SK-N-SH (cell line): ENCODE data around the gene CAPN11.

Experiments
- EP300 ChIP-seq, 2 experiments: IDR thresholded peaks; 2 replicates each; pipeline versions ENCODE4 v1.4.0 to v1.6.1; 2012; ENCODE audit warnings: borderline replicate concordance in 1 of 2, low read depth in 1 of 2, low read length in 1 of 2
- GABPA ChIP-seq: IDR thresholded peaks from 2 replicates; pipeline ENCODE4 v1.4.0; 2012; ENCODE audit warnings: low read depth, mild to moderate bottlenecking
- JUND ChIP-seq: IDR thresholded peaks from 2 replicates; pipeline ENCODE4 v1.4.0; 2012
- POLR2AphosphoS5 ChIP-seq: IDR thresholded peaks from 2 replicates; pipeline ENCODE4 v1.6.1; 2012; ENCODE audit warnings: low read depth, low read length
- RAD21 ChIP-seq: IDR thresholded peaks from 2 replicates; pipeline ENCODE4 v1.6.1; 2012; ENCODE audit warnings: mild to moderate bottlenecking, low read length
- RCOR1 ChIP-seq: fragments of 150-350 bp; IDR thresholded peaks from 2 replicates; pipeline ENCODE4 v1.6.1; 2017; ENCODE audit warnings: antibody characterized with exemption, low read length
- RFX5 ChIP-seq: IDR thresholded peaks from 2 replicates; pipeline ENCODE4 v1.6.1; 2012; ENCODE audit warnings: mild to moderate bottlenecking, improper control_type of control experiment, low read length
- SMC3 ChIP-seq: IDR thresholded peaks from 2 replicates; pipeline ENCODE4 v1.6.1; 2012; ENCODE audit warnings: low read depth, low read length, improper control_type of control experiment
- TAF1 ChIP-seq: IDR thresholded peaks from 2 replicates; pipeline ENCODE4 v1.6.1; 2012; ENCODE audit warnings: low read depth, mild to moderate bottlenecking, low read length, moderate library complexity, borderline replicate concordance
- USF1 ChIP-seq: IDR thresholded peaks from 2 replicates; pipeline ENCODE4 v1.4.0; 2012; ENCODE audit warnings: low read depth, borderline replicate concordance
- TF ChIP-seq, protein P1 (sequence below): fragments of 200-600 bp; sonication (generic); IDR thresholded peaks from 2 replicates; pipeline ENCODE4 v1.6.1; 2017; ENCODE audit warnings: antibody characterized with exemption, mild to moderate bottlenecking, moderate library complexity
- TF ChIP-seq, protein P2 (sequence below): IDR thresholded peaks from 2 replicates; pipeline ENCODE4; 2012
- TF ChIP-seq, protein P3 (sequence below): fragments of 150-350 bp; IDR thresholded peaks from 2 replicates; pipeline ENCODE4 v1.6.1; 2017; ENCODE audit warnings: antibody characterized with exemption, low read length, low read depth, borderline replicate concordance

- TF ChIP-seq SMC3 (no peak), POLR2AphosphoS5 (no peak), USF1 (no peak), RCOR1 (no peak), EP300 (IDR thresholded peaks at IDR 0.05; ENCODE audit: borderline replicate concordance in 1 of 2, low read depth in 1 of 2, low read length in 1 of 2) (no peak), RFX5 (no peak), GABPA (no peak), RAD21 (no peak), TAF1 (no peak), JUND (no peak)
- TF ChIP-seq, protein P1, sequence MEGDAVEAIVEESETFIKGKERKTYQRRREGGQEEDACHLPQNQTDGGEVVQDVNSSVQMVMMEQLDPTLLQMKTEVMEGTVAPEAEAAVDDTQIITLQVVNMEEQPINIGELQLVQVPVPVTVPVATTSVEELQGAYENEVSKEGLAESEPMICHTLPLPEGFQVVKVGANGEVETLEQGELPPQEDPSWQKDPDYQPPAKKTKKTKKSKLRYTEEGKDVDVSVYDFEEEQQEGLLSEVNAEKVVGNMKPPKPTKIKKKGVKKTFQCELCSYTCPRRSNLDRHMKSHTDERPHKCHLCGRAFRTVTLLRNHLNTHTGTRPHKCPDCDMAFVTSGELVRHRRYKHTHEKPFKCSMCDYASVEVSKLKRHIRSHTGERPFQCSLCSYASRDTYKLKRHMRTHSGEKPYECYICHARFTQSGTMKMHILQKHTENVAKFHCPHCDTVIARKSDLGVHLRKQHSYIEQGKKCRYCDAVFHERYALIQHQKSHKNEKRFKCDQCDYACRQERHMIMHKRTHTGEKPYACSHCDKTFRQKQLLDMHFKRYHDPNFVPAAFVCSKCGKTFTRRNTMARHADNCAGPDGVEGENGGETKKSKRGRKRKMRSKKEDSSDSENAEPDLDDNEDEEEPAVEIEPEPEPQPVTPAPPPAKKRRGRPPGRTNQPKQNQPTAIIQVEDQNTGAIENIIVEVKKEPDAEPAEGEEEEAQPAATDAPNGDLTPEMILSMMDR: no peak
- TF ChIP-seq, protein P2, sequence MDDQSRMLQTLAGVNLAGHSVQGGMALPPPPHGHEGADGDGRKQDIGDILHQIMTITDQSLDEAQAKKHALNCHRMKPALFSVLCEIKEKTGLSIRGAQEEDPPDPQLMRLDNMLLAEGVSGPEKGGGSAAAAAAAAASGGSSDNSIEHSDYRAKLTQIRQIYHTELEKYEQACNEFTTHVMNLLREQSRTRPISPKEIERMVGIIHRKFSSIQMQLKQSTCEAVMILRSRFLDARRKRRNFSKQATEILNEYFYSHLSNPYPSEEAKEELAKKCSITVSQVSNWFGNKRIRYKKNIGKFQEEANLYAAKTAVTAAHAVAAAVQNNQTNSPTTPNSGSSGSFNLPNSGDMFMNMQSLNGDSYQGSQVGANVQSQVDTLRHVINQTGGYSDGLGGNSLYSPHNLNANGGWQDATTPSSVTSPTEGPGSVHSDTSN: no peak
- TF ChIP-seq, protein P3, sequence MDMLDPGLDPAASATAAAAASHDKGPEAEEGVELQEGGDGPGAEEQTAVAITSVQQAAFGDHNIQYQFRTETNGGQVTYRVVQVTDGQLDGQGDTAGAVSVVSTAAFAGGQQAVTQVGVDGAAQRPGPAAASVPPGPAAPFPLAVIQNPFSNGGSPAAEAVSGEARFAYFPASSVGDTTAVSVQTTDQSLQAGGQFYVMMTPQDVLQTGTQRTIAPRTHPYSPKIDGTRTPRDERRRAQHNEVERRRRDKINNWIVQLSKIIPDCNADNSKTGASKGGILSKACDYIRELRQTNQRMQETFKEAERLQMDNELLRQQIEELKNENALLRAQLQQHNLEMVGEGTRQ: no peak
Measured at GRCh38 chr6:44139351-44139743, 19.3 kb upstream of the CAPN11 start.
